ENCODE measurements around the gene PSMD5.

Gene PSMD5

GRCh38 chr9:120886490-120886967 is 43.8 kb upstream of the PSMD5 start:
- TF ChIP-seq CTCF (IDR thresholded peaks at IDR 0.05) = no peak

- TF ChIP-seq CTCF (IDR thresholded peaks at IDR 0.05) = no peak
Observed at GRCh38 chr9:120885958-120886357, 43.2 kb upstream of the PSMD5 start.

GRCh38 chr9:120885457-120885856 is 42.7 kb upstream of the PSMD5 start:
- TF ChIP-seq CTCF (IDR thresholded peaks at IDR 0.05) = no peak

- no peak for TF ChIP-seq CTCF (IDR thresholded peaks at IDR 0.05)
Observed at GRCh38 chr9:120883608-120883996, 40.9 kb upstream of the PSMD5 start.

- no peak for TF ChIP-seq CTCF (IDR thresholded peaks at IDR 0.05)
Observed at GRCh38 chr9:120882935-120883607, 40.3 kb upstream of the PSMD5 start.

GRCh38 chr9:120879446-120879845 is 36.7 kb upstream of the PSMD5 start:
- no peak for TF ChIP-seq CTCF (IDR thresholded peaks at IDR 0.05)

GRCh38 chr9:120878188-120879130 is 35.7 kb upstream of the PSMD5 start:
- TF ChIP-seq CTCF (IDR thresholded peaks at IDR 0.05) = no peak

All from LNCAP (cell line).